SU-DHL-6 (cell line): ENCODE measurements around the gene TP73.

Source experiments
- H2AFZ ChIP-seq: fragments of 200-600 bp; sonication (generic); 2 replicates; pipeline ENCODE4 v1.6.1; 2014; ENCODE audit warnings: low read depth, mild to moderate bottlenecking, moderate library complexity, mixed read lengths, antibody characterized with exemption, low read length; ENCODE audit not compliant: severe bottlenecking
- H3F3A ChIP-seq: fragments of 200-600 bp; shearing (Covaris generic); 2 replicates; pipeline ENCODE4 v1.6.0; 2016; ENCODE audit warnings: antibody characterized with exemption, mild to moderate bottlenecking; ENCODE audit not compliant: insufficient read depth
- H3K27ac ChIP-seq: fragments of 200-600 bp; sonication (generic); 2 replicates; pipeline ENCODE4 v1.5.1; 2016; ENCODE audit warnings: low read depth, mild to moderate bottlenecking, low read length, moderate library complexity, mixed read lengths
- H3K27me3 ChIP-seq: fragments of 200-600 bp; sonication (generic), shearing (Covaris generic); 2 replicates; pipeline ENCODE4 v1.6.0; 2014; ENCODE audit warnings: mild to moderate bottlenecking, low read length
- H3K36me3 ChIP-seq: fragments of 200-600 bp; sonication (generic); 2 replicates; pipeline ENCODE4 v1.6.1; 2014; ENCODE audit warnings: mild to moderate bottlenecking, low read length, mixed read lengths
- H3K4me2 ChIP-seq: fragments of 300-600, 200-600 bp; shearing (Covaris generic), sonication (generic); 2 replicates; pipeline ENCODE4 v1.6.0; 2014; ENCODE audit warnings: low read length, low read depth, mild to moderate bottlenecking; ENCODE audit not compliant: poor library complexity, severe bottlenecking
- H3K4me3 ChIP-seq: fragments of 200-600 bp; sonication (generic); 2 replicates; pipeline ENCODE4 v1.5.1; 2014; ENCODE audit warnings: antibody characterized with exemption, low read length, mild to moderate bottlenecking, mixed read lengths; ENCODE audit not compliant: insufficient read depth, poor library complexity, severe bottlenecking
- H3K79me2 ChIP-seq: fragments of 200-600 bp; sonication (generic); 2 replicates; pipeline ENCODE4 v1.6.1; 2014; ENCODE audit warnings: mild to moderate bottlenecking, low read length, moderate library complexity; ENCODE audit not compliant: insufficient read depth
- H3K9ac ChIP-seq: fragments of 200-600 bp; sonication (generic); 2 replicates; pipeline ENCODE4 v1.7.0; 2014; ENCODE audit warnings: mild to moderate bottlenecking, low read length
- H3K9me2 ChIP-seq: fragments of 200-600 bp; sonication (generic); replicated peaks from 2 replicates; pipeline ENCODE4 v1.6.1; 2014; ENCODE audit warnings: low read length; ENCODE audit not compliant: insufficient read depth
- H3K9me3 ChIP-seq: fragments of 200-600 bp; sonication (generic); 2 replicates; pipeline ENCODE4 v1.6.1; 2014; ENCODE audit warnings: low read length, mixed read lengths; ENCODE audit not compliant: insufficient read depth
- H4K20me1 ChIP-seq: fragments of 200-600 bp; sonication (generic); 2 replicates; pipeline ENCODE4 v1.6.1; 2014; ENCODE audit warnings: low read depth, mild to moderate bottlenecking, antibody characterized with exemption, low read length, moderate library complexity, mixed read lengths
- CTCF ChIP-seq: fragments of 200-600 bp; sonication (generic); IDR thresholded peaks from one replicate; pipeline ENCODE4 v1.5.1; 2017; ENCODE audit warnings: antibody characterized with exemption, mild to moderate bottlenecking, low read length, moderate library complexity; ENCODE audit not compliant: insufficient read depth, poor library complexity, severe bottlenecking
- EZH2phosphoT487 ChIP-seq: fragments of 200-600 bp; sonication (generic), shearing (Covaris generic); conservative IDR thresholded peaks from 2 replicates; pipeline ENCODE4 v1.6.1; 2018; ENCODE audit warnings: mild to moderate bottlenecking, antibody characterized with exemption, low read length, moderate library complexity, mixed read lengths

Gene TP73

GRCh38 chr1:3691421-3692204, 39.3 kb downstream of the TP73 start:
- Histone ChIP-seq H3K9ac (no peak overlapping the region), H3K27me3 (no peaks in the 10 kb centered on the region), H3K79me2 (no peaks in the 10 kb centered on the region), H3K36me3 (no peaks in the 10 kb centered on the region), H3F3A (no peaks in the 10 kb centered on the region), H3K9me3 (no peaks in the 10 kb centered on the region), H2AFZ (no peak overlapping the region), H3K4me2 (no peak overlapping the region), H3K9me2 (no peaks in the 10 kb centered on the region), H3K4me3 (no peak overlapping the region), H3K27ac (no peak overlapping the region), H4K20me1 (no peaks in the 10 kb centered on the region)
- TF ChIP-seq CTCF (no peak), EZH2phosphoT487 (no peak)

- Histone ChIP-seq H4K20me1 (no peaks in the 10 kb centered on the region), H3K27ac (no peak overlapping the region), H3K9me3 (no peaks in the 10 kb centered on the region), H3F3A (no peaks in the 10 kb centered on the region), H2AFZ (no peak overlapping the region), H3K27me3 (no peaks in the 10 kb centered on the region), H3K9me2 (no peaks in the 10 kb centered on the region), H3K79me2 (no peaks in the 10 kb centered on the region), H3K4me2 (no peak overlapping the region), H3K36me3 (no peaks in the 10 kb centered on the region), H3K9ac (no peak overlapping the region), H3K4me3 (no peak overlapping the region)
- TF ChIP-seq EZH2phosphoT487 = no peak
Observed at GRCh38 chr1:3692598-3692997, 40.3 kb downstream of the TP73 start.

GRCh38 chr1:3693321-3693720, 41.0 kb downstream of the TP73 start:
- Histone ChIP-seq H3K27me3 (no peaks in the 10 kb centered on the region), H3K27ac (no peak overlapping the region), H3K4me3 (no peak overlapping the region), H3K9me3 (no peaks in the 10 kb centered on the region), H2AFZ (no peak overlapping the region), H3K36me3 (no peaks in the 10 kb centered on the region), H3K9me2 (no peaks in the 10 kb centered on the region), H3K79me2 (no peaks in the 10 kb centered on the region), H3K4me2 (no peak overlapping the region), H3F3A (no peaks in the 10 kb centered on the region), H3K9ac (no peak overlapping the region), H4K20me1 (no peaks in the 10 kb centered on the region)
- TF ChIP-seq EZH2phosphoT487 (no peak), CTCF (no peak)

- Histone ChIP-seq H3K9me3 (no peaks in the 10 kb centered on the region), H3K4me3 (no peak overlapping the region), H3K79me2 (no peaks in the 10 kb centered on the region), H4K20me1 (no peaks in the 10 kb centered on the region), H3K9me2 (no peaks in the 10 kb centered on the region), H3K36me3 (no peaks in the 10 kb centered on the region), H3K9ac (no peak overlapping the region), H3F3A (no peaks in the 10 kb centered on the region), H3K27ac (no peak overlapping the region), H3K4me2 (no peak overlapping the region), H2AFZ (no peak overlapping the region), H3K27me3 (no peaks in the 10 kb centered on the region)
- no peak for TF ChIP-seq CTCF
- no peak for TF ChIP-seq EZH2phosphoT487
Observed at GRCh38 chr1:3695326-3696217, 43.3 kb downstream of the TP73 start.
